UCSD-AML1 (cell line): ENCODE data around the gene E4F1.

Experiments
- DNase-seq: peaks from one replicate; lab custom pipeline; 2025; ENCODE audit not compliant: unreplicated experiment; lab: John Stamatoyannopoulos, UW

E4F1 gene, protein sequence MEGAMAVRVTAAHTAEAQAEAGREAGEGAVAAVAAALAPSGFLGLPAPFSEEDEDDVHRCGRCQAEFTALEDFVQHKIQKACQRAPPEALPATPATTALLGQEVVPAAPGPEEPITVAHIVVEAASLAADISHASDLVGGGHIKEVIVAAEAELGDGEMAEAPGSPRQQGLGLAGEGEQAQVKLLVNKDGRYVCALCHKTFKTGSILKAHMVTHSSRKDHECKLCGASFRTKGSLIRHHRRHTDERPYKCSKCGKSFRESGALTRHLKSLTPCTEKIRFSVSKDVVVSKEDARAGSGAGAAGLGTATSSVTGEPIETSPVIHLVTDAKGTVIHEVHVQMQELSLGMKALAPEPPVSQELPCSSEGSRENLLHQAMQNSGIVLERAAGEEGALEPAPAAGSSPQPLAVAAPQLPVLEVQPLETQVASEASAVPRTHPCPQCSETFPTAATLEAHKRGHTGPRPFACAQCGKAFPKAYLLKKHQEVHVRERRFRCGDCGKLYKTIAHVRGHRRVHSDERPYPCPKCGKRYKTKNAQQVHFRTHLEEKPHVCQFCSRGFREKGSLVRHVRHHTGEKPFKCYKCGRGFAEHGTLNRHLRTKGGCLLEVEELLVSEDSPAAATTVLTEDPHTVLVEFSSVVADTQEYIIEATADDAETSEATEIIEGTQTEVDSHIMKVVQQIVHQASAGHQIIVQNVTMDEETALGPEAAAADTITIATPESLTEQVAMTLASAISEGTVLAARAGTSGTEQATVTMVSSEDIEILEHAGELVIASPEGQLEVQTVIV

DNA sequence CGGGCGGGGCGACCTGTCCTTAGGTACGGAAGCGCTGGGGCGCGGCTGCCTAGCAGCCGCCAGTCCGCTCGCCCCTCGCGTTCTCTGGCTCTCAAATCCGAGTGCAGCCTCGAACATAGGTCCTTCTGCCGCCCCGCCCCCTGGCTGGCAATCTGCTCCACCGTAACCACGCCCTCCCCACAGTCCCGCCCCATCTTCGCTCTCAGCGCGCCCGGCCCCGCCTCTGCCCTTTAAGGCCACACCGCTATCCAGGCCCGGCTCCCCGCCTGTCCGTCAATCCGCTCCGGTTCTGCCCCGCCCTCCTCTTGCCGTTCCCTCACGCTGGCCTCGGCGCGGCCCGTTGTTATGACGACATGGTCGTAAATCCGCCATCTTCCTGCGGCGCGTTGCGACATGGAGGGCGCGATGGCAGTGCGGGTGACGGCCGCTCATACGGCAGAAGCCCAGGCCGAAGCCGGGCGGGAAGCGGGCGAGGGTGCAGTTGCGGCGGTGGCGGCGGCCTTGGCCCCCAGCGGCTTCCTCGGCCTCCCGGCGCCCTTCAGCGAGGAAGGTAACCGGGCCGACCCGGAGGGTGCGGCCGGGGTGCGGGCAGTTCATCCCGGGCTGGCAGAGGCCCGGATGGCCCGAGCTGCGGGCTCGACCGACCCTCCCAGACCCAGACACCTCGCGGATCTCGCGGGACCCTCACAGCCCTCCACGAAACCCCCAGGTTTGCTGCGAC is at the start of gene E4F1:
E4F1 (plus strand) TSS at position 371 of the 721 bp plus-strand sequence; CDS start at position 394, 23 bp downstream.
- peak; percentile 100 for DNase-seq

DNA sequence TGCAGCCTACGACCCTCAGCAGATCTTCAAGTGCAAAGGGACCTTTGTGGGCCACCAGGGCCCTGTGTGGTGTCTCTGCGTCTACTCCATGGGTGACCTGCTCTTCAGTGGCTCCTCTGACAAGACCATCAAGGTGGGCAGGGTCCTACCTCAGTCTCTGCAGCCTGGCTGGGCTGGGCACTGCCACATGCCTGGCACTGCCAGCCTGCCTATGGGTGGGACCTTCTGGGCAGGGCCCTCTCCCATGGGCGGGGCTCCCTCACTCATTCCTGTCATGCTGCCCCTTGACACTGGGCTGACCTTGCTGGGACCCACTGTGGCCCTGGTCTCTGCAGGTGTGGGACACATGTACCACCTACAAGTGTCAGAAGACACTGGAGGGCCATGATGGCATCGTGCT is 49.5 kb upstream of the E4F1 start:
- no peak for DNase-seq

DNA sequence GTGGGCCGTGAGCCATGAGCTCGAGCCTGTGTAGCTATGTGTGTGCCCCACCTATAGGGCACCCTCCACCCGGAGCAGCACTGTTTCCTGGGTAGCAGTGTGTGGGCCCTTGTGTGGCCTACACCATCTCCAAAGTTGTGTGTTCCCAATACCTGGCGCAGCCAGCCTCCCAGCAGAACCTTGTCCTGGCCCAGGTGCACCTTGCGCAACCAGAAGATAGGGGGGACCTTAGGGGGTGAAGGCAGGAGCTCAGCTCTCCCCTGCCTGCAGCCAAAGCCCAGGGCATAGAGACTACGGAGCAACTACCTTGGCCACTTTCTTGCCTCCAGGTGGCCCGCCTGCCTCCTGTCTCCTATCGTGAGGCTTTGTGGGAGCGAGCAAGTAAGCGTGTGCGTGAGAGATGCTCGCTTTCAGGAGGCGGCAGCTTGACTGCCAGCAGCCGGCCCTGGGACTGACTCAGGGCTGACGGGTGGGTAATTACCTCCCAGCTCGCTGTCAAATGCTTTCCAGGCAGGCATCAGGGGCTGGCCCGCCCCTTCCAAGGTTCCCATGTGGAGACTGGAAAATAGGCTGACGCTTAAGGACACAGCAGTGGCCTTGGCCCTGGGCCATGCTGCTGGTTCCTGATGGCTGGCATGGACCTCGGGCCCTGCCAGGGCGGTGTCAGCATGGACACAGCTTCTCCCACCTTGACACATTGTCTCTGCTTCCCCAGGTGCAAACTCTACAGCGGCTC is 48.8 kb upstream of the E4F1 start:
- DNase-seq = no peak

DNA sequence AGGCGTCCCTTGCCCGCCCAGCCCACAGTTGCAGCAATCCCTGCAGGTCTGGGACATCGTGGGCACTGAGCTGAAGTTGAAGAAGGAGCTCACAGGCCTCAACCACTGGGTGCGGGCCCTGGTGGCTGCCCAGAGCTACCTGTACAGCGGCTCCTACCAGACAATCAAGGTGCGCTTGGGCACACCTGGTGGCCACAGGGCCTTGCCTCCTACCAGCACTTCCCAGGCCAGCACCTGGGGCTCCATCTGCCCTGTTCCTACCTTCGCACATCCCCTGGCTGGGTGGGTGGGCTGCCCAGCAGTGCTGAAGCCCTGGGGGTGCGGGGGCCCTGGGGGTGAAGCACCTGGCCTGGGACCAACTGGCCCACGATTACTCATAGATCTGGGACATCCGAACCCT is 47.9 kb upstream of the E4F1 start:
- DNase-seq = no peak

DNA sequence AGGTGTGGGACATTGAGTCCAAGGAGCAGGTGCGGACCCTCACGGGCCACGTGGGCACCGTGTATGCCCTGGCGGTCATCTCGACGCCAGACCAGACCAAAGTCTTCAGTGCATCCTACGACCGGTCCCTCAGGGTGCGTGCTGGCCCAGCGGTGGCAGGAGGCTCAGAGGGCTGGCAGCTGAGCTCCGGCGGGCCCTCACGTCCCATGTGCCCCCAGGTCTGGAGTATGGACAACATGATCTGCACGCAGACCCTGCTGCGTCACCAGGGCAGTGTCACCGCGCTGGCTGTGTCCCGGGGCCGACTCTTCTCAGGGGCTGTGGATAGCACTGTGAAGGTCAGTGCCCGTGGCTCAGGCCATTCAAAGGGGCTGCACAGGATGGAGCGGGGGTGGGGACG is 47.3 kb upstream of the E4F1 start:
- no peak for DNase-seq

DNA sequence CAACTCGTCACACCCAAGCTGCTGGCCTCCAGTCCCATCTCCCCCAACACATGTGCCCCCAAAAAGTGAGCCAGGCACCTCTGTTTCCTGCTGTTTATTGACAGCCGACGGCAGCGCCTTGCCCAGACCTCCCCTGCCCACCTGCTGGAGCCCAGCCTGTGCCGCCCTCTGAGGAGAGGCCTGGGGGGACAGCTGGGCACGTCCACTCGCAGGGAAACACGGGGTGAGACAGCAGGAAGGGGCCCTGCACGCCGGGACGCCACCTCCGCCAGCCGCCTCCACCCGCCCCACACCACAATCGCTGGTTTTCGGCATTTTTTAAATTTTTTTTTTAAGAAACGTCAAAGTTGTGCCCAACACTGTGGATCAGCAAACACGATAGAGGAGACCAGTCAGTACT is 46.3 kb upstream of the E4F1 start:
- DNase-seq = no peak

DNA sequence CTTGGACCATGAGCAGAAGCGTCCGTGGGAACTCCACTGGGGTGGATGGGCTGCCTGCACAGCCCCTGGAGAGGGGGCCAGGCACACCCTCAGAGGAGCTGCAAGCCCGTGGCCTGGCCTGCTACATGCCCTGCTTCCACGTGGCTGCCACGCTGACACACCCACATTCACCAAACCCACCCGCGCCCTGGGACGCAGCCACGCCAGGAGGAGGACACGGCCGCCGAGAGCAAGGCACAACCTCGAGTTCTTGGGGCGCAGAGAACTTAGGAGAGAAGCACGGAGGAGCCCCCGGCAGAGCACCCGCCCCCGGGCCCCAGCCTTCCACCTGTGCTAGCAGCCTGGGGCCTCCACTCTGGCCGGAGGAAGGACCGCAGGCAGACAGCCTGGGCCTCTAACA is 45.8 kb upstream of the E4F1 start:
- no peak for DNase-seq

DNA sequence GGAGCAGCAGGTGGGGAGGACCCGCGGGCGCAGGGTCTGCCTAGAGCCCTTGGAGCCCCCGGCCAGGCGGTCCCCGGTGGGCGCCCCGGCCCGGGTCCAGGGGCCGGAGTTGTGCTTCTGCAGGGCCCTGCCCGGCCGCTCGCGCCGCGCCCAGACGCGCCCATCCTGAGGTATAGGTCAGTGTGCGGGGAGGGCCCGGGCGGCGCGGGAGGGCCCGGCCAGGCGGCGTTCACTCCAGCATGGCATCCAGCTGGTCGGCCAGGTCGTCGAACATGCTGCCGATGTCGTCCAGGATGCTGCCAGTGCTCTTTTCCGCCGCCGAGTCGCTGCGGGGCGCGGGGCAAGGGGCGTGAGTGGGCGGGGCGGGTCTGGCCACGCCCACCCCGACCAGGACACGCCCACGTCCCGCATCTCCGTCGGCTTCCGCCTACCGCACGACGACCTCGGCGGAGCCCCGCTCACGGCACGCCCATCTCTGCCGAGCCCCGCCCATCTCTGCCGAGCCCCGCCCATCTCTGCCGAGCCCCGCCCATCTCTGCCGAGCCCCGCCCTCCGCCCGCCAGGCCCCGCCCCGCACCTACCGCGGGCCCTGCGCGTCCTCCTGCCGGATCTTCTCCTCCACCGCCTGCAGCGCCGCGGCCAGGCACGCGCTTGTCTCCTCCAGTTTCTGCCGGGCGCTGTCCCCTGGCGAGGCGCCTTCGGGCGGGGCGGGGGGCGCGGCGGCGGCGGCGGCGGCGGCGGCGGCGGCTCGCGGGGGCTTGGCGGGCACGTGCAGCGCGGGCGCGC is 44.9 kb upstream of the E4F1 start:
- no peak for DNase-seq

DNA sequence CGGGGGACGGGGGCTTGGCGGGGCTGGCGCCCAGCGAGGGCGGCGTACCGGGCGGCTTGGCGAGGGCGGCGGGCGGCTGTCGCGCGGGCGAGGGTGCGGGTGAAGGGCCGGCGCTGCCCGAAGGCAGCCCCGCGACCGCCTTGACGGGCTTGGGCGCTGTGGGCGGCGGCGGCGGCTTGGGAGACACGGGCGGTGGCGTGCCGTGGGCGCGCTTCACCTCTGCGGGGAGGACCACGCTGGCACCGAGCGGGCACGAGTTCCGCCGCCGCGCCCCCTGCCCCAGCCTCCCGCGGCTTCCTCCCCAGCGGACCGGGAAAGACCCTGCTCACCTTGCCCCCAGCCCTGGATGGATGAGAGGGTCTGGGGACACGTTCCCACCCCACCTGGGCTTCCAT is 44.3 kb upstream of the E4F1 start:
- DNase-seq = no peak

DNA sequence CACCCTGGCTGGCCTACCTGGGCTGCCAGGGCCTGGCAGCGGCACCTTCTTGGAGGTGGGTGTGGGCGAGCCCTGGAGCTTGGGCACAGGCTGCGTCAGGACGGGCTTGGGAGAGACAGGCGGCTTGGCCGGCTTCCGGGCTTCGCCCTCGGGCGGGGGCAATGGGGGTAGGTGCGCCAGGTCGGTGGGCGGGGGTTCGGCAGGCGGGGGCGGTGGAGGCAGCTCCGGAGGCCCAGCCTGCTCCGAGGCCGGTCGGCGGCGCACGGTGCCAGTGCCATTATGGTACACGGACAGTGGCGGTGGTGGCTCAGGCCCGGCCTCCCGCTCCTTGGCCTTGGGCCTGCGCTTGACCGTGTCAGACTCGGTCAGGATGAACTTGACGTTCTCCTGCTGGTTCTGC is 43.8 kb upstream of the E4F1 start:
- no peak for DNase-seq

DNA sequence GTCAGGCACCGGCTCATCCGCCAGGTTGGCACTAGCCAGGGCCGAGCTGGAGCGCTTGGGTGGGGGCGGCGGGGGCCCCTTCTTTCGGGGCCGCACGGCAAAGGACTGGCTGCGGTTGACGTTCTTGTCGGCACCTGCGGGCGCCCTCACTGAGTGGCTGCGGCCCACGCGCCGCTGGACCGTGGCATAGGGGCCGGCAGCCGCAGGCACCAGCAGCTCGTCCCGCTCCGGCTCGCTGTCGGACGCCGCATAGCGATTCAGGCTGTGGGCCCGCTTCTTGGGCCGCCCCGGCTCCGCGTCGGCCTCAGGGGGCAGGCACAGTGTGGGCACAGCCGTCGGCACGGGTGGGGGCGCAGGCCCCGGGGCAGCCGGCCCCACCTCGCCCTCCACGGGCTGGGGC is 42.9 kb upstream of the E4F1 start:
- no peak for DNase-seq

DNA sequence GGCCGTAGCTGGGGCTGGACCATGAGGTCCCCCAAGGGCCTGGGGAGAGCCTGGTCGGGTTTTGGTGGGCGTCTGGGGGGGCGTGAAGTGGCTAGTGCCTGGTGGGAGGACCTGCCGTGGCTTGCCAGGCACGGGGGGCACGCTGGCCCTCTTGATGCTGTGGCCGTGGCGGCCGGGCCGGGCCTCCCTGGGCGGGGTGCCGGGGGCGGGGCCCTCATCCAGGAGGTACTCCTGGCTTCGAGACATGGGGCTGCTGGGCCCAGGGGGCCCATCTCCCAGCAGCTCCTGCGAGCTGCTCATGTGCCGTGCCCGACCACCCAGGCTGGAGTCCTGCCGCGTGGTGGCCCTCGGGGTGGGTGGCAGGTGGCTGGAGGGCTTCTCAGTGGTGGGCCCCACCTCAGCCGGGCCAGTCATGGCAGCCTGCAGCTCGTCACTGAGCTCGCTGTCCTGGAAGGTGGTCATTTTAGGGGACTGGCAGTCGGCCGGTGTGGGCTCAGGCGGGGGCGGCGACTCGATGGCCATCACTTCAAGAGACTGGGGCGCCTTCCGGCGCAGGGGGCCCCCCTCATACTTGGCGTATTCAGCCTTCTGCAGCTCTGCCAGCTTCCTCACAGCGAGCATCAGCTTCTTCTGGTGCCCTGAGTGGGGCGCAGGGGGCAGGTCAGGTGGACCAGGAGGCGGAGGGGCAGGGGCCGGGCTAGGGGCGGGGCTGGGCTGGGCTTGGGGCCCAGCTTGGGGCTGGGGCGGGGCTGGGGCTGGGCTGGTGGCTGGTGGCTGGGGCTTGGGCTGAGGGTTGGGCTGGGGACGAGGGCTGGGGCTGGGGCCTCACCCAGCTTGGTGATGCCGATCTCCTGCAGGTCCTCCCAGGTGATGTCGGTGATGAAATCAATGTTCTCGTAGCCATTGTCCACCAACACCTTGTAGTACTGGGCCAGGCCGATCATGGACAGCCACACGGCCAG is 42.1 kb upstream of the E4F1 start:
- no peak for DNase-seq

DNA sequence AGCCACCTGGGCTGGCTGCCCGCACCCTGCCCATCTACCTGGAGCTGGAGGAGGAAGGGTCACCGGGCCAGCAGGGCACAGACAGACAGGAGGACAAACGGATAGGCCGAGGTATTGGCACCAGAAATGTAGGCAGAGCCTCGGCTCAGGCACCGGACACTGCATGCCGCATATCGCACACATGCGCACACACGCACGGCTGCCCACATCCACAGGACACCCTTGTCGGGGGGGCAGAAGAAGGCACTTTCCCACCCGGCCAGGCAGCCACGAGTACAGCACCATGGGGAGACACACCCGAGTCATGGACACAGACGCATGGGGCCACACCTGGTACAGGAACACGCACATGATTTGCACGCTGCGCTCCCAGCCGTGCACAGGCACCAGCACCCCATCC is 41.4 kb upstream of the E4F1 start:
- DNase-seq = no peak

DNA sequence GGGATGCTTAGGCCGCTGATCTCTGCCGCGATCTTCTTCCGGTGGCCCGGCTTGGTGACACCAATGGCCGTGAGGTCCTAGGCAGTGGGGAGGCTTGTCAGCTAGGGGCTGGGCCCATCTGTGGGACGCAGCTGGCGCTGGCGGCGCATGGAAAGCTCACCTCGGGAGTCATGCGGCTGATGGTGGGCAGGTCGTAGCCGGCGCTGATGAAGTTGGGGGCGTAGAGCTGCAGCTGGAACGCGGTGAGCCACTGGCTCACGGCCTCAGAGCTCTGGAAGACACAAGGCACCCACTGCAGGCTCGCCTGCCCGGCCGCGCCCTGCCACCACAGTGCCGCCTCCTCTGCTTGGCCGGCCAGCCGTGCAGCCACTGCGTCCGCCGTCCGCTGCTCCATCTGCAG is 39.7 kb upstream of the E4F1 start:
- no peak for DNase-seq

DNA sequence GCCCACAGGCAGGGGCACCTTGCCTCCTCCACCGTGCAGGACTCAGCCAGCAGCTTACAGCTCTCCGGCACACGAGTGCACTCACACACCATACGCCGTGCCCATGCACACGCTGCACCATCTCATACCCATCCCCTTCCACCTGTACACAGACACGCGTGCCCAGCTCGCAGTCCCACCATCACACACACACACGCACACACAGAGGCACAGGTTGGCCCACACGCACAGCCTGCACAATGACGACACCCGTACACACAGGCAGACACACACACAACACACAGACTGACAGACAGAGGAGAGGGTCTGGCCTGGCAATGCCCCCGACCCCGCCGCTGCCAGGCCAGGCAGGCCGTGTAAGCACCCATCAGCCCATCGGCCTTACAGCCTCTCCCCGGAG is 39.0 kb upstream of the E4F1 start:
- DNase-seq = no peak

DNA sequence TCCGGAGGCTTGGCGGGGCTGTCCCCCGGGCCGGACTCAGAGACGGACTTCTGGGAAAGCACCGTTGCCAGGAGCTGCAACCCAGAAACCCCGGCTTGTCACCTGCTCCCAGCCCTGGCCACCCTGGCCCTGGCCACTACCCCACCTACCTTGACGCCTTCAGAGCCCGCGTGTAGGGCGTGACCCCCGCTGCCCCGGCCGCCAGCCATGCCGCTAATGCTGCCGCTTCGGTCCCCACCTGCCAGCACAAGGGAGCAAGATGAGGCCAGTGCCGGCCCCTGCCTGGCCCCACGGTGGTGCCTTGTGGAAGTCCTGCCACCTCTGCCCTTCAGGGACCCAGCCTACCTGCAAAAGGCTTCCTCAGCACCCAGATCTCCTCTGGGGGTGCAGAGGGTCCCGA is 38.4 kb upstream of the E4F1 start:
- DNase-seq = no peak

DNA sequence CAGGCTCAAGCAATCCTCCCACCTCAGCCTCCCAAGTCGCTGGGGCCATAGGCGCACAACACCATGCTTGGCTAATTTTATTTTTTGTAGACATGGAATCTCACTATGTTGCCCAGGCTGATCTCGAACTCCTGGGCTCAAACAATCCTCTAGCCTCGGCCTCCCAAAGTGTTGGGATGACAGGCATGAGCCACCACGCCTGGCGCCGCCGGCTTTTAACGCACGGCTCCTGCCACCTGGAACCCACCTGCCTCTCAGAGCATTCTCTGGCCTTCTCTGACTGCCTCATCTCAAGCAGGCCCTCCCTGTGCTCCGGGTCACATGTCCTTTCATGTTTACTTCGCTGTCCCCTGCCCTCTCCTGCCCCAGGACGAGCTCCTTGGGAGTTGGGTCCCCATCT is 37.3 kb upstream of the E4F1 start:
- DNase-seq = no peak

DNA sequence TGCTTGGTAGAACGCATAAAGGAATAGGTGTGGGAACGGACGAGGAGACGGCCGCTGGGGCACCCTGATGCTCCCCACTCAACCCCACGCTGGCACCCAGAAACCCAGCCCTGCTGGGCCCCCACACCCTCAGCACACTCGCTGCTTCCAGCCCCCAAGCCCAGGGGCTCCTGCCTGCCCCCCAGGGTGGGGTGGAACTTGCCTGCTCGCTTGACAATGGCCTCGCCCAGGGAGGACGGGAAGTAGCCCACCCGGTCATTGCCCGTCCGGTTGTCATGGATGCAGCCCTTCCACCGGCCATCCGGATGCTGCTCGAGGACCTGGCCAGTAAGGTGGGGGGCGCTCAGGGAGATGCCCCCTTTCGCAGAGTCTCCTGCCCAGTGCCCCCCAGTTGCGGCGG is 36.9 kb upstream of the E4F1 start:
- DNase-seq = no peak

DNA sequence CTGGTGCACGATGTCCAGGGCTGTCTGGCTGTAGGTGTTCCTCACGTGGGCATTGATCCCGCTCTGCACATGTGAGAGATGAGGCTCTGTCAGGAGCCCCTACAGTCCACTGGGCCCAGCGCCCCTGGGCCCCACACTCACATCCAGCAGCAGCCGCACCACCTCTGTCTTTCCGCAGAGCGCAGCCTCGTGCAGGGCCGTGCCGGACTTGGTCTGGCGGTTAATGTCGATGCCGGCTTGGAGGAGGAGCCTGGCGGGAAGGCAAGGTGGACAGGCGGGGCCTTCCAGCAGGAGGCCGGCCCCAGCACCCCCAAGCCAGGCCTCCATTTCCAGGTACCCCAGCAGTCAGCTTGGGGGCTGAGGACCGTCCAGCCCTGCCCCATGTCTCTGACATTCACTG is 36.2 kb upstream of the E4F1 start:
- DNase-seq = no peak
